NCI-H146 treated with DMSO at 0.1 percent for 48 hours (cell line): ENCODE measurements around the gene PRMT6.
"Not testable (repeated sequence)": the region's sequence is repeated elsewhere in the genome, so short reads cannot be mapped to it uniquely, and the experiment has no call there.

ENCODE experiments used
- DNase-seq: peaks from one replicate; lab custom pipeline; 2025; ENCODE audit not compliant: unreplicated experiment; lab: John Stamatoyannopoulos, UW

The PRMT6 gene

DNA sequence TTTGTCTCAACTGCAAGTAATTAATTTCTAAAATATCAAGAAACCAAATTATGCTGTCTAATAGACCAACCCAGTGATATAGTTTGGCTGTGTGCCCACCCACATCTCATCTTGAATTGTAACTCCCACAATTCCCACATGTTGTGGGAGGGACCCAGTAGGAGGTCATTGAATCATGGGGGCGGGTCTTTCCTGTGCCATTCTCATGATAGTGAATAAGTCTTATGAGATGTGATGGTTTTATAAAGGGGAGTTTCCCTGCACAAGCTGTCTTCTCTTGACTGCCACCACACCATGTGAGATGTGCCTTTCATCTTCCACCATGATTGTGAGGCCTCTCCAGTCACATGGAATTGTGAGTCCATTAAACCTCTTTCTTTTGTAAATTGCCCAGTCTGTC is 36.9 kb downstream of the PRMT6 start:
- not testable (repeated sequence) for DNase-seq

DNA sequence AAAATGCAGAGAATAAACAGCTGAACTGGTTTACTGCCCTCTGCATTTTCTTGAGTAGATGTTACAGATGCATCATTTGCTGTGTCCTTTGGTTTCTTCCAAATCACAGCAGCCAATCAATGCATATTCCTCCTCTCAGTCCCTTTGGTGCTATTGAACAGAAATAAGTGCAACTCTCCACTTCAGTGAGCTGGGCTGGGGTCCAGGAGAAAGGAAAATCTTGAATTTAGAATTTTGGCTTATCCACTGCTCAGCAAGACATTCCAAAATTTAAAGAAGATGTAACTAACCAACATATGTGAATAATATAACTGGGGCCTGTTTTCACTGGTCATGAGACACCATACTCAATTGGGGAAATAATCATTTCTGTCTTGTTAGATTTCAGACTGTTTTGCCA is 39.2 kb downstream of the PRMT6 start:
- no peak for DNase-seq

DNA sequence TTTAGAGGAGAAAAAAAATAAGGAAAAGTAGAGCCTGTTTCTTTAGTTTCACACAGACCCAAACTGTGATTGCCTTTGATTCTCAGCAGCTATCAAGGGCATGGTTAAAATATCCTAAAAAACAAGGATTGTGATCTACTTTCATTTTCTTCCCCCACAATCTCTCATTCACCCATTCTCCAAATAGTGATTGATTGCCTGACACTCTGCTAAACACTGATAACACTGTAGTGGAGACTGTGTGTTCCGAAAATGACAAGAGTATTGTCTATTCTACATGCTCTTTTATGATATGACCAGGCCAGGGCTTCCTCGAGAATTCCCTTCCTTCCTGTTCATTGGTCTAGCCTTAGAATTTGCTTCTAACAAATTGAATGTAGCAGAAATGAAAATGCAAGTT is 40.2 kb downstream of the PRMT6 start:
- no peak for DNase-seq

DNA sequence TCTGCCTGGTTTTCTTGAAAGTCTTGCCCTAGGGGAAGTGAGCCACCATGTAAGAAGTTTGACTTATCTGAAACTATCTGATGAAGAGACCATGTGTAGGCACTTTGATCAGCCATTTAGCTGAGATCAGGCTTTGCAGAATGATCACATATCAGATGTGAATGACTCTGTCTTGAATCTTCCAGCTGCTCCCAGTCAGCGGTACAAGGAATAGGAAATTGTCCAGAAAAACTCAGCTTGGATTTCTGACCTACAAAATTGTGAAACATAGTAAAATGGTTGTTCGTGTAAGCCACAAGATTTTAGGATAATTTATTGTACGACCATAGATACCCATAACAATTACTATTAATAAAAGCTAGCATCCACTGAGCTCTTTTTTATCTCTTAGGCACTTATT is 42.5 kb downstream of the PRMT6 start:
- no peak for DNase-seq

DNA sequence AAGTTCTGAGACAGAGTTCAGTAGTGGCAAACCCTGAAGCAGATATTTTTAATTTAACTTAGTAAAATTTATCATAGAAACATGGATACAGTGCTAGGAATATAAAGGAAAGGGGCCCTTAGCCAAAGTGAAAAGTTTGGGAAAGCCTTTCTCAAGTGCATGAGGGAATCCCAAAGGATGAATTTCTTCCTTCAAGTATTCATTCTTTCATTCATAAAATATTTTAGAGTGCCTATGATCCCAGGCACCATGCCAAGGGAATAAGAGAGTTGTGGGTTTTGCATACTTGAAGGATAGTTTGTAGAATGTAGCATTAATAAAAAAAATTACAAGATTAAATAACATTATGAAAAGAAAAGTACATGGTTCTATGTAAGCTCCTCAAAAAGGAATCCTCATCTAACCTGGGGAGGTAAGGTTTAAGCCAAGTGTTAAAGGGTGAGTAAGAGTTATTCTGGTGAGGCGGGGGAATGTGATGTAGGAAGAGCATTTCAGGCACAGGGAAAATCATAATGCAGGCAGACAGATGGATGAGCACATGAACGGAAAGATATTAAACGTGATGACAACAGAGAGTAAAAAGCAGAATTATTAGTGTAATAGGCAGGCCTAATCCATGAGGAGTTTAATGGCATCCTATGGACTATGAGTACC is 44.0 kb downstream of the PRMT6 start:
- DNase-seq = no peak

DNA sequence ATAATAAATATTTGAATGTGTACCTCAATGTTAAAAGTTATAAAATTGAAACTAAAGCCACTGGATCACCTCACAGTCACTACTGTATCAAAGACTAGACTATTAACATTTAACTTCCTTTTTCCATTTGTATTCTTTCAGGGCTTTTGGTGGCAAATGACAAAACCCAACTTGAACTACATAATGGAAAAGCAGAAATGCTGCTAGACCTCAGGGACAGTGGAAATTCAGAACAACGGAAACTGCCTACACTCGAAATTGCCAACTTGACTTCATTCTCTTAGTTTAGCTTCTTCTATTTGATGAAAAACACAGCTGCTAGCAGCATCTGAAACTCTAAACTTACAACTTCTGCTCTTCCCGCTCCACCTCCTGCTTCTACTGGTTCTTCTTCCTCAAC is 49.4 kb downstream of the PRMT6 start:
- DNase-seq = no peak
